Gastroesophageal sphincter (tissue), 3 donors: ENCODE data around the gene PROB1.

ENCODE experiments used
- CTCF ChIP-seq, 4 experiments: fragments of 200-600 bp in 2 of 4; fragments of 450-650 bp in 2 of 4; sonication (generic) in 1 of 4; IDR thresholded peaks; one replicate each; pipeline ENCODE4 v1.5.1; 2017 to 2019; ENCODE audit warnings: antibody characterized with exemption in 4 of 4, mild to moderate bottlenecking in 2 of 4, moderate library complexity in 2 of 4
- POLR2A ChIP-seq, 2 donors: fragments of 450-650 bp; IDR thresholded peaks; one replicate each; pipeline ENCODE4 v1.6.1; 2017; ENCODE audit warnings: antibody characterized with exemption in 2 of 2, mild to moderate bottlenecking in 2 of 2, moderate library complexity in 1 of 2

- TF ChIP-seq POLR2A (IDR thresholded peaks at IDR 0.05) (no peak), CTCF (IDR thresholded peaks at IDR 0.05) (no peak)
Measured at GRCh38 chr5:139407517-139407916, 12.6 kb upstream of the PROB1 start.
